HepG2 (cell line): ENCODE results near the gene INPP5K. TPM values are rescaled to one million over a fixed set of nuclear protein-coding genes. Genes with fewer than 3 reads are reported as not detected.

Experiments used
- DDIT3 ChIP-seq: sonication (generic); formaldehyde crosslinking; IDR thresholded peaks from 2 replicates; pipeline ENCODE4 v1.4.0; 2020; ENCODE audit warnings: mild to moderate bottlenecking, missing genetic modification reagents
- DMAP1 ChIP-seq: IDR thresholded peaks from 2 replicates; pipeline ENCODE4 v1.6.1; 2016
- HCFC1 ChIP-seq: fragments of 150-350 bp; IDR thresholded peaks from 2 replicates; pipeline ENCODE4 v1.6.1; 2014; ENCODE audit warnings: low read depth, low read length
- NFE2L2 ChIP-seq: fragments of 150-350 bp; IDR thresholded peaks from 2 replicates; pipeline ENCODE4 v1.6.1; 2014; ENCODE audit warnings: low read length
- PRDM15 ChIP-seq: sonication (generic); formaldehyde crosslinking; IDR thresholded peaks from 2 replicates; pipeline ENCODE4 v1.4.0; 2020; ENCODE audit warnings: missing genetic modification reagents
- ZNF530 ChIP-seq: sonication (generic); formaldehyde crosslinking; IDR thresholded peaks from 2 replicates; pipeline ENCODE4 v1.5.0; 2020; ENCODE audit warnings: low read depth, mild to moderate bottlenecking, missing genetic modification reagents
- ZNF557 ChIP-seq: sonication (generic); formaldehyde crosslinking; IDR thresholded peaks from 2 replicates; pipeline ENCODE4 v1.4.0; 2020; ENCODE audit warnings: missing genetic modification reagents
- polyA plus RNA-seq, 8 experiments: library from polyadenylated mRNA; depleted of rRNA in 3 of 8; stranded (reverse) in 7 of 8; unstranded in 1 of 8; fragments of >200 nt; fragmentation: Illumina TruSeq in 4 of 8; extraction: Trizol in 4 of 8; gene quantifications; 2 replicates each; pipeline versions ENCODE4 v1.2.1 to v1.2.3, GENCODE V29; 2011 to 2016; ENCODE audit warnings: low read depth in 4 of 8, missing spikeins in 1 of 8, mixed read lengths in 1 of 8; ENCODE audit not compliant: insufficient read depth in 1 of 8
- total RNA-seq, 5 experiments: library from RNA; depleted of rRNA; stranded (reverse); fragments of >200 nt; fragmentation: Illumina TruSeq; extraction: Trizol; gene quantifications; 2 replicates each; pipeline ENCODE4 v1.2.3, GENCODE V29; 2016; ENCODE audit warnings: low read depth in 1 of 5
- TF ChIP-seq, protein P1 (sequence below): sonication (generic); formaldehyde crosslinking; IDR thresholded peaks from 2 replicates; pipeline ENCODE4 v1.4.0; 2020; ENCODE audit warnings: low read depth, mild to moderate bottlenecking, missing genetic modification reagents

INPP5K gene
- total and polyA plus RNA-seq, 2 of the 13 experiments (the other 11 are each of a cell fraction or from before 2014, with no cell fraction given) = 4.8 to 9.6 TPM

- no peak for TF ChIP-seq DDIT3 (CRISPR knock-in tag)
- TF ChIP-seq ZNF557 (CRISPR knock-in tag) = no peak
- no peak for TF ChIP-seq DMAP1 (CRISPR knock-in tag)
- TF ChIP-seq NFE2L2 = no peak
- TF ChIP-seq, protein P1, sequence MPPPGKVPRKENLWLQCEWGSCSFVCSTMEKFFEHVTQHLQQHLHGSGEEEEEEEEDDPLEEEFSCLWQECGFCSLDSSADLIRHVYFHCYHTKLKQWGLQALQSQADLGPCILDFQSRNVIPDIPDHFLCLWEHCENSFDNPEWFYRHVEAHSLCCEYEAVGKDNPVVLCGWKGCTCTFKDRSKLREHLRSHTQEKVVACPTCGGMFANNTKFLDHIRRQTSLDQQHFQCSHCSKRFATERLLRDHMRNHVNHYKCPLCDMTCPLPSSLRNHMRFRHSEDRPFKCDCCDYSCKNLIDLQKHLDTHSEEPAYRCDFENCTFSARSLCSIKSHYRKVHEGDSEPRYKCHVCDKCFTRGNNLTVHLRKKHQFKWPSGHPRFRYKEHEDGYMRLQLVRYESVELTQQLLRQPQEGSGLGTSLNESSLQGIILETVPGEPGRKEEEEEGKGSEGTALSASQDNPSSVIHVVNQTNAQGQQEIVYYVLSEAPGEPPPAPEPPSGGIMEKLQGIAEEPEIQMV (CRISPR knock-in tag) = no peak
- no peak for TF ChIP-seq PRDM15 (CRISPR knock-in tag)
- no peak for TF ChIP-seq ZNF530
- TF ChIP-seq HCFC1 = no peak
These were observed 21.0 kb downstream of the INPP5K start (continued) for GRCh38 chr17:1495265-1495989.
